GM19467 (cell line): ENCODE measurements around the gene TMEM167A.
A peak's percentile ranks its signal among the peaks of the same experiment; 100 is the strongest.

Experiments
- ATAC-seq: cut with Tn5 transposase; IDR thresholded peaks from one replicate; pipeline ENCODE4 v1.9.1; 2021; ENCODE audit warnings: mild to moderate bottlenecking, moderate library complexity; ENCODE audit not compliant: unreplicated experiment

Gene TMEM167A

GRCh38 chr5:83036991-83037575 lies 40.1 kb downstream of the TMEM167A start:
- ATAC-seq = no peak

GRCh38 chr5:83035373-83036100 lies 41.7 kb downstream of the TMEM167A start:
- no peak for ATAC-seq

DNA sequence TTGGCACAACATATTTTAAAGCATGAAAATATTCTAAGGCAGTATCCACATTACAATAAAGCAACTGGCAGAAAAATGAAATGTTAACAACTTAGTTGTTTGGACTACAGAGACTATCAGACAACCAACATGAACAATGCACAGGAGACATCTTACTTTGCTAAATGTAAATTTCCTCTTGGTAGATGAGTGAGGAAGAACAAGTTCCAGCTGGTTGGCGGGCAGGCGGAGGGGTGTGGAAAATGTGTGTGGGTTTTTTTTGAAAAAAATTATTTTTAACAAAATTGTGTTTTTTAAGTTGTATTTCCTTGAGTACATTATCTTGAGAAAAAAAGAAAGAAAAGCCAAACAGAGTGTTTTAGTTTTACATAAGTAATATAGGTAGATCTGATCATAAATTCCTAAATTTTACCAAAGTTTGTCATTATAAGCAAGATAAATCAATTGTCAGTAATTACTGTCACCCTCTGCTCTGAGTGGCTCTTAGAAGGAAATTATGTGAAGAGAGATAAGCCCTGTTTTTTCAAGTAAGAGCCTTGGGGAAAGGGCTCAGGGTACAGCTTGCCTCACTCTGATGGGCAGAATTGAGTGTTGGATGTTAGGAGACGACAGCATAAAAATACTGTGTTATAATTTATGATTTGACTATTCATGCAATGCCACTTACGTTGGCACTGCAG lies 42.5 kb downstream of the TMEM167A start:
- no peak for ATAC-seq

- no peak for ATAC-seq
Observed at GRCh38 chr5:83034036-83034435, 43.2 kb downstream of the TMEM167A start.

- ATAC-seq = no peak
Observed at GRCh38 chr5:83031381-83031780, 45.8 kb downstream of the TMEM167A start.

DNA sequence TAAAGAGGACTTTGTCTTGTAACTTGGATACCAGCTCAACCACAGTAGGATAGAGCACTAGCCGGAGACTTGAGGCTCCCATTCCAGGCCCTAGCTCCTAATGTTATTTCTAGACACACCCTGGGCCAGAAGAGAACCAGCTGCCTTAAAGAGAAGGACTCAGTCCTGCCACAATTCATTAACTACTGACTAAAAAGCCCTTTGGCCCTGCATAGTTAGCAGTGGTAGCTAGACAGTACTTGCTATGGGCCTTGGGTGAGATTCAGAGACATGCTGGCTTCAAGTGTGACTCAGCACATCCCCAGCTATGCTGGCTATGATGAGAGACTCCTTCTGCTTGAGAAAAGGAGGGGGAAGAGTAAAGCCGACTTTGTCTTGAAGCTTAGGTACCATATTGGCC lies 47.3 kb downstream of the TMEM167A start:
- no peak for ATAC-seq

- peak; percentile 71 for ATAC-seq
Observed at GRCh38 chr5:83026930-83027687, 50.1 kb downstream of the TMEM167A start.

DNA sequence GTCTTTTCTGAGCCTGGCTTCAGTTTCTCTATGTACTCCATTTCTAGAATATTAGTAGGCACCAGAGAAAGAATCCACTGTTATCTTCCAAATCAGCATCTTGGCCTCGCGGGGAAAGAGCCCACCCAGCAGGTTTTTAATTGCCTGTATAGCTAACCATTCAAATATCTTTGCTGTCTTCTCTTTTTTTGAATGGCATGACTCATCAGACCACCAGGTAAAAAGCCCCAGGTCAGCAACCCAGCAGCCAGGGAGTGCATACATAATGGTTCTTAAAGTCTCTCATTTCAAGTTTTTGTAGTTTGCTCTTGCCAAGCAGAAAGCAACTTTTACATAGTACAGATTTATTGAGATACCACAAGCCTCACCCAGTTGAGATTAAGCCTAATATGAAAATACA lies 50.7 kb downstream of the TMEM167A start:
- ATAC-seq = no peak

GRCh38 chr5:83025690-83026478 lies 51.3 kb downstream of the TMEM167A start:
- no peak for ATAC-seq

DNA sequence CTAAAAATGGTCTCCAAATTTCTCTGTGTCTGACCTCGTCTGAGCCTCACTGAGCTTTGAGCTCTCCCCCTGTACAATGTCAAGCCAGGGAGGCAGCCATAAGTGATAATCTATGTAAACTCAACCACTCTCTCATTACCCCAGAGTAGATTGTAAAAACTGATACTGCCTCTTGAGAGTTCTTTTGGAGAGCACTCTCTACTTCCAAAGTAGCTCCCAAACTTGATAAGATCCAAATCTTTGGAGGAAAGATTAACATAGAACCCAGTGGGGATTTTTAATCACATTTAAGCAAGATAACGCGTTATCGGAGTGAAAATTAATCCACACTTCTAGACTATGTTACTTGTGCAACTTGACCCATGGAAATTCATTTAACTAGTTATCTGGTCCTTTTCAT lies 54.9 kb downstream of the TMEM167A start:
- no peak for ATAC-seq

GRCh38 chr5:83015676-83016075 lies 61.5 kb downstream of the TMEM167A start:
- ATAC-seq = no peak

DNA sequence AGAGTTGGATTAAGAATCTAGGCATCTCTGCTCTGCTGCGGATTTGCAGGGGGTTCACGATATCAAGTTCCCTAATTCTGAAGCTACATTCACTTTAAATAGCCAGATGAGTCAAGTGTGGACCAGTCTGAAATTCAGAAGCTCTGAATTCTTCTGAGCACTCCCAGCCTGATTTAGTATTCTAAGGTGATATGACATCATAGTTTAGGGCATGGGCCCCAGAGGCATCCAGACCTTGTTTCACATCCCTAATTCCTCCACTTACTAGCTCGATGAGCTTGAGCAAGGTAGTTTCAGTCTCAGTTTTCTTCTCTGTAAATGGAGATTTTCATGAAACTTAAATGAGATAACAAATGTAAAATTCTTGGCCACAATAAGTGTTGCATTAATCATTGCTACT lies 65.2 kb downstream of the TMEM167A start:
- ATAC-seq = peak; percentile 100

DNA sequence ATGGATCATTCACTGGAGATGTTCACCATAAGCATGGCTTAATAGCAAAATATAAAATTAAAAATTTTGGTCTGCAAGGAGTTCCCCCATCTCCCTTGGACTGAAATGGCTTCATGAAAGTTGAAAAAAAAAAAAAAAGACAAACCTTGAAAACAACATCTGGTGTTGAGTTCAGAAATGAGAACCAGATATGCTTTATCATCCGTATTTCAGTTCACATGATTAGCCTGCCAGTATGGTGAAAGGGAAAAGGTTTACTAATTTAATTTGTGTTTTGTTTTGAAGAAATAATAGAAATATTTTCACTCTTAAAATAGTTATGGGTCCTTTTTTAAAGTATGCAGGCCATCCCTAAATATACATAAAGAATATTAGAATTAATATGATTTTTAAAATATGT lies 67.8 kb downstream of the TMEM167A start:
- ATAC-seq = no peak

- ATAC-seq = no peak
Observed at GRCh38 chr5:83007755-83008154, 69.4 kb downstream of the TMEM167A start.

GRCh38 chr5:83006683-83007283 lies 70.4 kb downstream of the TMEM167A start:
- ATAC-seq = no peak

DNA sequence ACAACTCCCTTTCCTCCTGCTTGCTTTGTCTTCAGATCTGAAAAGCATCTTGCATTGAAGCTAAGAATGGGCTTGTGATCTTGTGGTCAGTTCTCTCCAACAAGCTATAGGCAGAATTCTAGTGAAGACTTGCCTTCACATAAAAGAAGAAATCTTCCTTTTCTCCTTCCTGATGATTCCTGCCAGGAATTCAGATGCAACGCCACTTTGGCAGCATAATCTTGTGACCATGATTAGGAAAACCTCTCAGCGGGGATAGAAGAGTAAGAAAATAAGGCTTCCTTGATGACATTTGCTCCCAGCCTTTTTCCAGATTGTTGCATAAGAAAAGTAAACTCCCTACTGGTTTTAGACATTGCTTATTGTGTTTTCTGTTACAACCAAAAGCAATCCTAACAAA lies 73.4 kb downstream of the TMEM167A start:
- no peak for ATAC-seq
